SK-N-SH (cell line): ENCODE data around the gene KIF18B. TPM values are rescaled to one million over a fixed set of nuclear protein-coding genes. Genes with fewer than 3 reads are reported as not detected.

ENCODE experiments used
- CTCF ChIA-PET: fragments of 300-600, 350-600 bp; formaldehyde crosslinking; extraction: SDS; loops from one replicate; lab custom pipeline; 2021; lab: Yijun Ruan, JAX
- POLR2A ChIA-PET: fragments of 350-600 bp; sonication (Branson Sonifier 250); formaldehyde crosslinking; extraction: SDS; loops from one replicate; lab custom pipeline; 2020; ENCODE audit warnings: antibody characterized with exemption, inconsistent platforms; lab: Yijun Ruan, JAX
- DNase-seq: peaks from one replicate; pipeline ENCODE4 v3.0.0; 2012
- H2AFZ ChIP-seq: fragments of 200-600 bp; sonication (generic); 2 replicates; pipeline ENCODE4 v1.8.1; 2016; ENCODE audit warnings: antibody characterized with exemption, mild to moderate bottlenecking, low read depth
- H3F3A ChIP-seq: fragments of 200-600 bp; sonication (generic); replicated peaks from 2 replicates; pipeline ENCODE3; 2016; ENCODE audit warnings: antibody characterized with exemption, mild to moderate bottlenecking; ENCODE audit not compliant: insufficient read depth
- H3K27ac ChIP-seq, 2 experiments: fragments of 200-500 bp in 1 of 2; fragments of 200-600 bp in 1 of 2; sonication (Bioruptor generic) in 1 of 2; sonication (generic), shearing (Covaris generic) in 1 of 2; 2 replicates each; pipeline versions ENCODE4 v1.5.1 to v1.6.1; 2014 to 2016; ENCODE audit warnings: low read depth in 2 of 2, inconsistent platforms in 1 of 2, low read length in 1 of 2, mild to moderate bottlenecking in 1 of 2, mixed read lengths in 1 of 2
- H3K27me3 ChIP-seq: fragments of 200-600 bp; sonication (generic), shearing (Covaris generic); 2 replicates; pipeline ENCODE4 v1.6.1; 2016; ENCODE audit warnings: mixed run types; ENCODE audit not compliant: insufficient read depth
- H3K36me3 ChIP-seq, 2 experiments: fragments of 200-500 bp in 1 of 2; fragments of 200-600 bp in 1 of 2; sonication (Bioruptor generic) in 1 of 2; sonication (generic) in 1 of 2; replicated peaks in 1 of 2; 2 replicates each; pipeline versions ENCODE3 to v1.5.1; 2014 to 2016; ENCODE audit warnings: low read length in 1 of 2, mild to moderate bottlenecking in 1 of 2; ENCODE audit not compliant: insufficient read depth in 2 of 2, control insufficient read depth in 1 of 2
- H3K4me1 ChIP-seq, 2 experiments: fragments of 200-500 bp in 1 of 2; fragments of 200-600 bp in 1 of 2; sonication (Bioruptor generic) in 1 of 2; sonication (generic), shearing (Covaris generic) in 1 of 2; 2 replicates each; pipeline versions ENCODE4 v1.5.1 to v1.6.1; 2014 to 2016; ENCODE audit warnings: low read depth in 1 of 2, low read length in 1 of 2, mixed run types in 1 of 2; ENCODE audit not compliant: insufficient read depth in 2 of 2, control insufficient read depth in 1 of 2
- H3K4me2 ChIP-seq: fragments of 200-600 bp; sonication (generic), shearing (Covaris generic); 2 replicates; pipeline ENCODE4 v1.6.1; 2017; ENCODE audit warnings: mixed run types
- H3K4me3 ChIP-seq, 2 experiments: fragments of 200-500 bp in 1 of 2; fragments of 200-600 bp in 1 of 2; sonication (Bioruptor generic) in 1 of 2; sonication (generic), shearing (Covaris generic) in 1 of 2; 2 replicates each; pipeline versions ENCODE4 v1.5.1 to v1.8.1; 2014 to 2016; ENCODE audit warnings: low read depth in 2 of 2, inconsistent platforms in 1 of 2, low read length in 1 of 2, mild to moderate bottlenecking in 1 of 2, mixed read lengths in 1 of 2, moderate library complexity in 1 of 2
- H3K79me2 ChIP-seq: fragments of 200-600 bp; sonication (generic); 2 replicates; pipeline ENCODE4 v1.8.1; 2017; ENCODE audit warnings: mild to moderate bottlenecking; ENCODE audit not compliant: insufficient read depth
- H3K9ac ChIP-seq: fragments of 200-600 bp; sonication (generic); 2 replicates; pipeline ENCODE4 v1.6.1; 2017; ENCODE audit warnings: mixed run types
- H3K9me2 ChIP-seq: fragments of 200-600 bp; sonication (generic); 2 replicates; pipeline ENCODE4 v1.6.1; 2017; ENCODE audit warnings: mixed run types
- H3K9me3 ChIP-seq: fragments of 200-600 bp; sonication (generic); 2 replicates; pipeline ENCODE4 v1.6.1; 2017; ENCODE audit warnings: mixed run types, mild to moderate bottlenecking, moderate library complexity
- H4K20me1 ChIP-seq: fragments of 200-600 bp; sonication (generic); 2 replicates; pipeline ENCODE4 v1.6.1; 2017; ENCODE audit warnings: mild to moderate bottlenecking, mixed run types; ENCODE audit not compliant: insufficient read depth
- CTCF ChIP-seq: fragments of 200-600 bp; sonication (generic); IDR thresholded peaks from 2 replicates; pipeline ENCODE4 v1.6.1; 2017; ENCODE audit warnings: antibody characterized with exemption, mild to moderate bottlenecking, moderate library complexity
- ELF1 ChIP-seq: IDR thresholded peaks from 2 replicates; pipeline ENCODE4 v1.4.0; 2012
- EP300 ChIP-seq, 2 experiments: IDR thresholded peaks; 2 replicates each; pipeline versions ENCODE4 v1.4.0 to v1.6.1; 2012; ENCODE audit warnings: borderline replicate concordance in 1 of 2, low read depth in 1 of 2, low read length in 1 of 2
- FOXJ3 ChIP-seq: sonication (generic); formaldehyde crosslinking; IDR thresholded peaks from 2 replicates; pipeline ENCODE4 v1.5.1; 2020; ENCODE audit warnings: mild to moderate bottlenecking, missing genetic modification reagents
- FOXM1 ChIP-seq: IDR thresholded peaks from 2 replicates; pipeline ENCODE4 v1.4.0; 2012; ENCODE audit warnings: low read depth, mild to moderate bottlenecking
- GABPA ChIP-seq: IDR thresholded peaks from 2 replicates; pipeline ENCODE4 v1.4.0; 2012; ENCODE audit warnings: low read depth, mild to moderate bottlenecking
- GATA2 ChIP-seq: sonication (generic); formaldehyde crosslinking; IDR thresholded peaks from 2 replicates; pipeline ENCODE4 v1.5.0; 2020; ENCODE audit warnings: mild to moderate bottlenecking, missing genetic modification reagents
- IRF3 ChIP-seq: fragments of 150-350 bp; IDR thresholded peaks from 2 replicates; pipeline ENCODE4 v1.6.1; 2016; ENCODE audit warnings: mild to moderate bottlenecking, low read depth, low read length
- MEF2A ChIP-seq: IDR thresholded peaks from 2 replicates; pipeline ENCODE4 v1.4.0; 2012; ENCODE audit warnings: low read depth, borderline replicate concordance
- NFIC ChIP-seq: IDR thresholded peaks from 2 replicates; pipeline ENCODE4 v1.4.0; 2012; ENCODE audit warnings: borderline replicate concordance
- NRF1 ChIP-seq: IDR thresholded peaks from 2 replicates; pipeline ENCODE4 v1.6.1; 2012; ENCODE audit warnings: low read depth, mild to moderate bottlenecking, low read length
- PBX3 ChIP-seq: IDR thresholded peaks from 2 replicates; pipeline ENCODE4; 2012
- POLR2AphosphoS5 ChIP-seq: IDR thresholded peaks from 2 replicates; pipeline ENCODE4 v1.6.1; 2012; ENCODE audit warnings: low read depth, low read length
- RCOR1 ChIP-seq: fragments of 150-350 bp; IDR thresholded peaks from 2 replicates; pipeline ENCODE4 v1.6.1; 2017; ENCODE audit warnings: antibody characterized with exemption, low read length
- REST ChIP-seq: IDR thresholded peaks from 2 replicates; pipeline ENCODE4 v1.6.1; 2012; ENCODE audit warnings: mild to moderate bottlenecking, low read depth, low read length, moderate library complexity
- RFX5 ChIP-seq: IDR thresholded peaks from 2 replicates; pipeline ENCODE4 v1.6.1; 2012; ENCODE audit warnings: mild to moderate bottlenecking, improper control_type of control experiment, low read length
- RXRA ChIP-seq: IDR thresholded peaks from 2 replicates; pipeline ENCODE4 v1.4.0; 2012; ENCODE audit warnings: low read depth, mild to moderate bottlenecking, borderline replicate concordance
- SIN3A ChIP-seq: IDR thresholded peaks from 2 replicates; pipeline ENCODE4 v1.6.1; 2012; ENCODE audit warnings: low read depth, mild to moderate bottlenecking, low read length, moderate library complexity, borderline replicate concordance
- TAF1 ChIP-seq: IDR thresholded peaks from 2 replicates; pipeline ENCODE4 v1.6.1; 2012; ENCODE audit warnings: low read depth, mild to moderate bottlenecking, low read length, moderate library complexity, borderline replicate concordance
- TCF12 ChIP-seq: IDR thresholded peaks from 2 replicates; pipeline ENCODE4 v1.4.0; 2012
- USF1 ChIP-seq: IDR thresholded peaks from 2 replicates; pipeline ENCODE4 v1.4.0; 2012; ENCODE audit warnings: low read depth, borderline replicate concordance
- WGBS: methylation state at CpG from one replicate; pipeline ENCODE4 v1.1.6; 2017; ENCODE audit warnings: low lambda C conversion rate; 5-methylcytosine and 5-hydroxymethylcytosine counted together
- polyA plus RNA-seq, 3 experiments: library from polyadenylated mRNA; depleted of rRNA; stranded (reverse); fragments of >200 nt; gene quantifications; 2 replicates each; pipeline ENCODE4 v1.2.3, GENCODE V29; 2012

The KIF18B gene
- polyA plus RNA-seq, 1 of the 3 experiments (the other 2 are of a cell fraction): 14.7 TPM

GRCh38 chr17:44894642-44895041 lies 52.9 kb downstream of the KIF18B start:
- TF ChIP-seq FOXJ3 (CRISPR knock-in tag) (no peak), NFIC (no peak), GATA2 (no peak), REST (no peak), RCOR1 (no peak), RFX5 (no peak), SIN3A (no peak), NRF1 (no peak), POLR2AphosphoS5 (no peak), EP300 (IDR thresholded peaks at IDR 0.05; ENCODE audit: borderline replicate concordance in 1 of 2, low read depth in 1 of 2, low read length in 1 of 2) (no peak)
- WGBS: 98% methylated on average over 4 of the region's 4 CpGs
- H3K79me2 ChIP-seq: peaks cover 94% of the 10 kb centered on the region
- H3K4me2 ChIP-seq: no peak overlapping the region
- H3K9me2 ChIP-seq: no peaks in the 10 kb centered on the region
- ChIA-PET POLR2A (no interaction called here), CTCF (interaction anchor here (0.7 to 2.9 kb wide), 3 partner anchors 16 to 205 kb away, joined by 3 to 14 read pairs (median 5); no protein-coding TSS in a partner anchor)
- H3K9me3 ChIP-seq: no peaks in the 10 kb centered on the region
- no peaks in the 10 kb centered on the region; a peak in 1 of 4 replicates for H3K4me1 ChIP-seq
- no peak overlapping the region for H3K4me3 ChIP-seq
- H3K36me3 ChIP-seq: peaks cover 21 to 50% of the 10 kb centered on the region in 2 experiments
- no peak overlapping the region for H3K27ac ChIP-seq
- no peak for DNase-seq
- no peak overlapping the region for H3K9ac ChIP-seq
- H3K27me3 ChIP-seq: no peaks in the 10 kb centered on the region
- peaks cover 10% of the 10 kb centered on the region for H3F3A ChIP-seq
- H2AFZ ChIP-seq: no peak overlapping the region
- H4K20me1 ChIP-seq: peaks cover 12% of the 10 kb centered on the region

- ChIA-PET CTCF (interaction anchor here (1.7 to 1.9 kb wide), 5 partner anchors 11 to 118 kb away, joined by 3 to 11 read pairs (median 5); no protein-coding TSS in a partner anchor), POLR2A (no interaction called here)
- Histone ChIP-seq H3K79me2 (peaks cover 98% of the 10 kb centered on the region), H3K9me3 (no peaks in the 10 kb centered on the region), H3K27me3 (no peaks in the 10 kb centered on the region), H3K4me1 (no peaks in the 10 kb centered on the region), H3K9me2 (no peaks in the 10 kb centered on the region), H3K4me2 (no peak overlapping the region), H2AFZ (no peak overlapping the region), H3K36me3 (peaks cover 24 to 55% of the 10 kb centered on the region in 2 experiments), H3K9ac (no peak overlapping the region), H4K20me1 (peaks cover 31% of the 10 kb centered on the region), H3F3A (peaks cover 6% of the 10 kb centered on the region), H3K27ac (no peak overlapping the region), H3K4me3 (no peak overlapping the region)
- no peak for DNase-seq
- TF ChIP-seq TCF12 (no peak), USF1 (no peak), IRF3 (no peak), FOXJ3 (CRISPR knock-in tag) (no peak), RXRA (no peak), FOXM1 (no peak), PBX3 (no peak), MEF2A (no peak), SIN3A (no peak), TAF1 (no peak), EP300 (IDR thresholded peaks at IDR 0.05; ENCODE audit: borderline replicate concordance in 1 of 2, low read depth in 1 of 2, low read length in 1 of 2) (no peak), CTCF (no peak), GABPA (no peak), NRF1 (no peak), ELF1 (no peak)
Observed at GRCh38 chr17:44892250-44892649, 55.3 kb downstream of the KIF18B start.
